ENCODE results near the gene SIAE.

The SIAE gene

DNA sequence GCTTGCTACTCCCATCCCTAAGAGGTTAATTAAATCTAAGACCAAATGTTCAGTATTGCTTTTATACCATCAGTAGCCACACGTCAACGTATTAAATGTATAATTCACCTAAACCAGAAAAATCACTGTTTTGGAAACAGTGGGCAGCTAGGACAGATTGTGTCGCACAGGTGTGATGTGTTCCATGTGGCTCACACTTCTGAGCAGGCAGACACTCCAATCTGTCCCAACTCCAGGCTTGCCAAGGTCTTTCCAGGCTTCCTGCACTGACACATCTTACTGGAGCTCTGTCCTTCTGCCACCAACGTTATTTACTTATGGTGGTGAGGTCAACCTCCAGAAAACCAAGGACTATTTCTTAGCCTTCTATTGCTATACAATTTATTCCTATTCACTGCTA lies 11.4 kb downstream of the SIAE start:
- no peak for DNase-seq (ENCODE audit: low read depth)

DNA sequence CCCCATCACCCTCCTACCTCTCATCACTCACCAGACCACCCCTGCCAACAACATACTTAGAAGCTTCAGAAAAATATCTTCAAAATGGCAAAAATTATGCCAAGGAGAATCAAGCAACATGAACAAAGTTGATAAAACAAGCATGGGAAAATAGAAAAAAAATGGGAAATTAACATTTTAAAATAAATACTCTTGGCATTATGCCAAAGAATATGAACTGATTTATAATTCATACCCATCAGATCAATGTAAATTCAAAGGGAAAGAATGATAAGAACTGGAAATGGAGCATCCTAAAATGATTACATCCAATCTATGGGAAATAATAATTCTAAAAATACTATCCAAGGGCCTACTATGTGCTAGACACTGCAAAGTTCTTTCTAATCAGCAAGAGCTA lies 12.0 kb downstream of the SIAE start:
- DNase-seq (ENCODE audit: low read depth): no peak

DNA sequence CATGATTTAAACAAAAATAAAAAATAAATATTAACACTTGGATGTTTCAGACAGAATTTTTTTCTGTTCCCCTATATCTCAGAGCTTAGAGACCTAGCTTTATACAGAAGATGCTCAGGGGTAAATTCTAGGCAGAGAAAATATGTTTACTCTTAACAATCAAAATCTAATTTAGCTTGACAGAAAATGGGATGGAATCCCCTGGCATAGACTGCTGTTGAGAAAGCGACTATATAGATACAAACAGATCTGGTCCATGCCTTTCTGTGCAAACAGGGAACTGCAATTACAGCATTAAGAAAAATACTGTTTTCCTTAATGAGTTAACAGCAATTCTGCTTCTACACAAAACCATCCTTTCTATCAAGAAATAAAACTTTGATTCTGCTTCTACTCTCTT lies 14.6 kb downstream of the SIAE start:
- no peak for DNase-seq (ENCODE audit: low read depth)

DNA sequence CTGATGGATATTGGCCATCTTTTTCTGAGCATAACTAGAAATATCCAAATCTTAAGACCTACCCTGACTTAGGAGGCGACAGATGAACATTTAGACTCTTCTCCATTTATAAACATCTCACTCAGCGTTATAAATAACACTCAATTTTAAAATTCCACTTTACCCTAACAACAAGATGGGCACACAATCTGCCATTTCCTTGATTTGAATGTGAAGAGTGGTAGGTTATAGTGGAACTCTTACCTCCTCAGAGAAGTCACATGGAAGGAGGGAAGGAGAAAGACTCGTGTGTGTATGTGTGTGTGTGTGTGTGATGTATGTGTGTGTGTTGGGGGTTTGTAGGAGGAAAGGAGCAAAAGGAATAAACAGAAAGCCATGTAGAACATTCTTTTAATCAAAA lies 15.0 kb downstream of the SIAE start:
- no peak for DNase-seq (ENCODE audit: low read depth)

DNA sequence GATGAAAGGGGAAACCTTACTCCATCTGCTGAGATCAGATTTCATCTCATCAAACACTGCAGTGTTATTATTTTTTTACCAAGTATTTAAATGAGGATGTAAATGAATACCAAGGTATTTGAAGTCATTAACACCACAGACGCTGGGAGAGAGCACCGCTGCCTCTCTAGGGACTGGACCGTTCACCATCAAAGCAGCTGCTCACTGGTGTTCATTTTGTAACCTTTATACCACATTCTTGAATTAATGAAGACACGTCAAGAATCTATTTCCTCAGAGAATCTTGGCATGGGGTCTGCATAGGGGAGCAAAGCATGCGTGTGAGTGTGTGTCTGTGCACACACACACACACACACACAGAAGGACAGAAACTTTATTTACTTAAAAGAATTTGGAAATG lies 15.6 kb downstream of the SIAE start:
- DNase-seq (ENCODE audit: low read depth): no peak

DNA sequence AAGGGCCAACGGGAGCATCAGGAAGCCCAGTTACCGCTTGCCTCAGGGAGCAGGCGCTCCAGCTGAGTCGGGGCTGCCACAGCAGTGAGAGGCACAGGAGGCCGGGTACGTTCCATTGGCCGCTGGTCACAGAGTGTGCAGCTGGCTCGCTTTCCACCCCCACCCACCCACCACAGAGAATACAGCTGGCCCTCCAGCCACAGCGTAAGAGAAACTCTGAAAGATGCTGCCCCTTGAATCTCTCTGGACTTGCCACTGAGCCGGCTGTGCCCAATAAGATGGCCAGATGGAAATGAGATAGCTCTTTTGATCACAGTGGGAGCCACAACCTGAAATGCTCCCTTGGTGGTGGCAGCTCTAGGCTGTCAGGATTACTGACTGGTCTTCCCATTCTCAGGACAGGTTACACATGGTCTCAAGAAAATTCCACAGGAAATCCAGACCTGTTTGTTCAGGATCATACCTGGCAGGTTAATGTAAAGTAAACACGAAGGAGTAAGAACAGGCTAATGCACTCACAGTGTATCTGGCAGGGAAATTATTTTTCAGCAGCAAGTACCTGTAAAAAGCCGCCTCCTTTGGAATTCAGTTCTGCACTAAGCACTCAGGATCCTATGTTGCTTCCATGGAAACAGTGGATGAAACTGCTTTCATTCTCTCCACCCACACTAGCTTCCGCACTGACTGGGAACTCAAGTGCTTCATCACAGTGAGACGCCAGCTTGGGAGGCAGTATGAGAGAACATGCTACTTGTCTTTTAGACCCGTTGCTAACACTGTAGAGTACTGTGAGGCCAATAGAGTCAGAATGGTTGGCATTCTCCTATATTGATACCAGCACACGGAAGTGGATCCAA lies 16.5 kb downstream of the SIAE start:
- DNase-seq (ENCODE audit: low read depth): peak; percentile 24

DNA sequence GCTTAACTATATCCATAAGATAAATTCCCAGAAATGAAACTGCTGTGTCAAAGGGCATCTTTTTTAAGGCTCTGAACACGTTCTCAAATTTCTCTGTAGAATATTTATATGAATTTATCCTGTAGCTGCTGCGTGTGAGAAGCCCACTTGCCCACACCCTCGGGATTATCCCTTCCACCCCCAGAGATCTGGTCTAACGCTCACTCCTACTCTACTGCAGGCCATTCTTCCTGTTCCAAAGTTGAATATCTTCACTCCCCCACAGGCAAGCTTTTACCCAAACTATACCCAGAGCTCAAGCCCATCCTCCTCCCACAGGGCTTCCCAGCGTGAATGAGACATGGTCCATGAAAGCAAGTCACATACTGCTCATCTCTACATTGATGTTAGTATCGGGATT lies 24.9 kb downstream of the SIAE start:
- DNase-seq (ENCODE audit: low read depth): no peak

GRCh38 chr11:124646148-124646547 lies 27.4 kb downstream of the SIAE start:
- no peak for DNase-seq (ENCODE audit: low read depth)

DNA sequence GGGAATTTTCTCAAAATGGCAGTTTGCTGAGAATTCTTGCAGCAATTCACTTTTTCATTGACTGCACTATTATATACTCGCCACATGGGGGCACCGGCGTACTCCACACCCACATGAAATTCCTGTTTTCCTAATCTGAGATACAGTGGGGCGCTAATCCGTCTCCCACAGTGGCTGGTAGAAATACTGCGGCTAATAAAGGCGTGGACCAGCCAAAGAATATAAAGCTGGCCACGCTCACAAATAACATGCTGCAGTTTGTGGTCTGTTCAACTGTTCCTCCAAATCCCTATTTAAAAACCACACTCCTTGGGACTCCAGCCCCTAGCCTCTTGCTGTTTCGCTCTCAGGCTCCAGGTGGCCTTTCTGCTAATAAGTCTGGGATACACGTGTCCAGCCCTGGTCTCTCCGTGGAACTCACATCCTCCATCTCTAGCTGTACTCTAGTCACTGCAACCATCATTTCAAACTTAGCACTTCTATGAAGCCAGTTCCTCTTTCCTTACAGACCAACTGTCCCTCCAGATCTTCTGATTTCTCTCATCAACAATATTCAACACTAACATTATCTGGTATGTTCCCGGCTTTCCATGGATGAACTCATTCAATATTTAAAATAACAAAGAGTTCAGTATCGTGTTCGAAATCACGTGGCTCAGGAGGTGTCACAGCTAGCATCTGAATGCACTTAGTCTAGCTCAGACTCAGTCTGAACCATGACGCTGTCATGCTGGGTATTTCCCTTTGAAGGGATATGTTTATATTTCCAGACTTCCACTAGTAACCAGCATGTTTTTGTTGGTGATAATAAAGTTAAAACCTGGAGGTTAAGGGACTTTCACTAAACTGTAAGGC lies 28.9 kb downstream of the SIAE start:
- peak; percentile 78 for DNase-seq (ENCODE audit: low read depth)

DNA sequence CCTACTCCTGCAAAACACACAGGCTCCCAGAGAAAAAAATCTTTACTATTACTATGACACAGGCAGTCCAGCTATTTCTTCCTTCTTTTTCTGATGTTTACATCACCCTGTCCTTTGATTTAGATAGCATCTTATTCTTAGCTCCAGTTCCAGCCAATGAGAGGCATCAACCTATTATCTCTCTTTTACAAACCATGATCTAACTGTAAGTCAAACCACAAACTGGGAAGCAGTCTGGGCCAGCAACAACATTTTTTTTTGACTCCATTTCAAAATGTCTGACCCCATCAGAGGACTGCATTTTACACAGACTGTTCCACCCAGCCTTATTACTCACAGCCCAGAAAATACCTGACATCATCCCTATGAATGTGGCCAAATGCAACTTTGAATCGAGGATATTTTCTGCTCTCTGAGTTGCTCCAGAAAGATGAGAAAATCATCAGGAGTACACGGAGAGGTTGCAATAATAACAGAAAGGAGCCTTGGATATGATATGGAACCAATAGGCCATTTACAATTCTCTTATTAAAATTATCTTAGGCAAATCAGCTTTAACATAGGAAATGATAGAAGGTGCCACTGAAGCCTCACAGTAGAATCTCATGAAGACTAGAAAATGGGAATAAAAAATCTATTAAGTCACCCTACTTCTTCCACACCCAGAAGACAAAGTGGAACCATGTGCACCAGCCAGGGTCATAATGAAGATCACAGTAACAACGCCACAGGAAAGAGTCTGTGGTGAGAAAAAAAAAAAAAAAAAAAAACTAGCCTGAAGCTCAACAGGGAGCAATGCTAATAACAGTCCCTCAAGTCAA lies 29.7 kb downstream of the SIAE start:
- peak; percentile 96 for DNase-seq (ENCODE audit: low read depth)

DNA sequence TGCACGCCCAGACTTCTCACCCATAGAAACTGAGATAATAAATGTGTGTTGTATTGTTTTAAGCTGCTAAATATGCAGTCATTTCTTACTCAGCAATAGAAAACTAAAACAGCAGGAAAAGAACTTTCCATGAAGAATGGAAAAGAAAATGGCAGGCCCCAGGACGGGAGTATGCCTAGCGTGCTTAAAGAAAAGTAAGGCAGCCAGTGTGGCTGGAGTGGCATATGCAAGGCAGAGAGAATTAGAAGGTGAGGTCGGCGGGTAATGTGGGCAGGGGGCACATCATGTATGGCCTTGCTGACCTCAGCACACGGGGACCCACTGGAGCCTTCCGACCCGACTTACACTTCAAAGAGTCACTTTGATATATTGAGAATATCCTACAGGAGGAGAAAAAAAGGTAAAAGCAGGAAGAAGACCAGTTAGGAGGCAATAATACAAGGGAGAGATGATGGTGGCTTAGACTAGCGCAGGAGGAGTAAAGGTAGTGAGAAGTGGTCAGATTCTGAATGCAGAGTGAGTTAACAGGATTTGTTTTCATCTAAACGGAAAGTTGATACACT lies 30.4 kb downstream of the SIAE start:
- DNase-seq (ENCODE audit: low read depth): no peak

DNA sequence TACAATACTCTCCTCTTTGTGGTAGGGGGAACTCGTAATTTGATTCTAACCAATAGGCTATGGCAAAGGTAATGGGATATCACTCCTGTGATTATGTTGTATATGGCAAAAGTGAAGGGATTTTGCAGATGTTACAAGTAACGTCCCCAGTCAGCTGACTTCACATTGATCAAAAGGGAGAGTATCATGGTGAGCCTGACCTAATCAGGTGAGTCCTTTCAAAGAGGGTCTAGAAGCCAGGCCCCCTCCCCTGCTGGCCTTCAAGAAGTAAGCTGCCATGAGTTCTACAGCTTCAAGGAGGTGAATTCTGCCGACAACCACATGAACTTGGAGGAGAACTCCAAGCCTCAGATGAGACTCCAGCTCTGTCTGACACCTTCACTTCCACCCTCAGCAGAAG lies 30.9 kb downstream of the SIAE start:
- DNase-seq (ENCODE audit: low read depth): no peak

DNA sequence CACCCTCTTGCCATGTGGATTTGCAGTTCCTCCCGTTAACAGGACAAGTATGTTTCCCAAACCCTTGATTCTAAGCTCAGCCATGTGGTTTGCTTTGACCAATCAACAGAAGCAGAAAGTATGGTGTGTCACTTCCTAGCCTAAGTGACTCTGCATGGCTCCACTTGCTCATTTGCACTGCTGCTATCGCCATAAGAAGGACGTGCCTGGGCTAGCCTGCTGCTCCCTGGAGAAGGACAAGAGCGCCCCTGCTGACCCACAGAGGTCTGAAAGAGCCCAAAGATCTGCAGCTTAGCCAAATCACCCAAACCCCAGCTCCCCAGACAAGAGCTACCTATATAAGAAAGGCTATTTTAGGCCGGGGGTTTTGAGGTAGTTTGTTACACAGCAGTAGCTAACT lies 32.9 kb downstream of the SIAE start:
- DNase-seq (ENCODE audit: low read depth): peak; percentile 2

DNA sequence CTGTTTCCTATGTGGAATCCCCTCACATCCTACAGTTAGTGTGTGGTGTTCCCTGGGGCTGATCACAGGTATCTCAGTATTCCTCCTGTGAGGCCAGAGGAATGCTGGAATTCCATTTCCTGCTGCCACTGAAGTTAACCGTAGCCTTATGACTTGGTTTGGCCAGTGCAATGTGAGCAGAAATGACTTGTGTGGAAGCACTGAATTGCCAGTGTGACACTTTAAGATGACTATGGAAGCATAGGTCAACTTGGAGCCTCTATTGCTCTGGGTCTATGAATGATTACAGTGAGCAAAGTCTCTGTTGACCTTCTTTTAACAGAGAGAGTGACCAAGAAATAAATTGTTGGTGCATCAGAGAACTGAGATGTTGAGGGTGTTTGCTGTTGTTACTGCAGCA lies 34.4 kb downstream of the SIAE start:
- DNase-seq (ENCODE audit: low read depth): no peak

- no peak for DNase-seq (ENCODE audit: low read depth)
Observed at GRCh38 chr11:124638500-124638899, 35.0 kb downstream of the SIAE start.

DNA sequence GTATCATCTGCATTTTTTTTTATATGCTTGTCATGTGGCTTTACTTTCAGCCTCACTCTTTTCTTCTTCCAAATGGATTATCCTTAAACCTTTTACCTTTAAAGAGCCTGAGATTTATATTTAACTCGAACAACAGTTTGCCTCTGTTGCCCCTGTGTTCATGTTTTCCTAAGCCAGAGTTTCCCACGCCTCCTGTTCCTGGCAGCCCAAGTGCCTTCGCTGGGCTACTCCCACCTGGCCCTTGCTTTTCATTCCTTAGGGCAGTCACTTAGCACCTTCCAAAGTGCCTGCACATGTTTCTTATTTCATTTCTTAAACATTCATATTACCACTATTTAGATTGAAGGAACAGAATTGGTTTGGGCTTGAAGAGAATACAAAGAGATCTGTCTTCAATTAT lies 37.6 kb downstream of the SIAE start:
- no peak for DNase-seq (ENCODE audit: low read depth)

DNA sequence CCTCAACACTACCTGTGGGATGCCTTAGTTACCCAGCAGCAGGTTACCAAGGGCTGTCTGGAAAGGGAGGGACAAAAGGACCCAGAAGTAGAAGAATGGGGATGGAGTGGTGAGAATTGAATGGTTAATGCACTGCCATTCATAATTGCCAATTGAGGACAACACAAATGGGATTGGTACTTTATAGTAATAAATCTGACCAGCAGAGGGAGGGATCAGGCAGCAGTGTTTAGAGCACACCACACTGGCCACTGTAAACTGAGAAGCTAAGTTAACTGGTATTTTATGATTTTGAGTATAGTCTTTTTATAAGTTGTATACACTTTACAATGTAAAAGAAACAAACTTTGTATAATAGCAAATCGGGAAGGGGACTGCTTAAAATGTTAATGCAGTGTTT lies 40.2 kb downstream of the SIAE start:
- DNase-seq (ENCODE audit: low read depth): no peak

DNA sequence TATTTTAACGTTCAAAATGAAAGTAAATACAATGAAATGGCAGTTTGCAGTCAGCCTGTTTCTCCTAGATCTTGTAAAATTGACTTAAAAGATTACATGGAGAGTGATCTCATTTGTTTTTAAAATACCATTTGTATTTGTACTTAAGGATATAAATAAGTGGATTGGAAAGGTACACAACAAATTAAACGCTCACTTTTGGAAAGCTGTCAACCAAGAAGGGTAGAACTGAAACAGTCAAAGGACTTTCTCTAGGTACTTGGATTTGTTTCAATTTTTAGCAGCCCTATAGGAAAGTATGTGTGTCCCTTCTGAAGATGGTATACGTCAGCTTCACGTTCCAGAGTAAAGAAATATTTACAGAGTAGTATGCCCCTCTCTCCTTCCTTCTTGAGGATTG lies 43.6 kb downstream of the SIAE start:
- DNase-seq (ENCODE audit: low read depth): no peak

DNA sequence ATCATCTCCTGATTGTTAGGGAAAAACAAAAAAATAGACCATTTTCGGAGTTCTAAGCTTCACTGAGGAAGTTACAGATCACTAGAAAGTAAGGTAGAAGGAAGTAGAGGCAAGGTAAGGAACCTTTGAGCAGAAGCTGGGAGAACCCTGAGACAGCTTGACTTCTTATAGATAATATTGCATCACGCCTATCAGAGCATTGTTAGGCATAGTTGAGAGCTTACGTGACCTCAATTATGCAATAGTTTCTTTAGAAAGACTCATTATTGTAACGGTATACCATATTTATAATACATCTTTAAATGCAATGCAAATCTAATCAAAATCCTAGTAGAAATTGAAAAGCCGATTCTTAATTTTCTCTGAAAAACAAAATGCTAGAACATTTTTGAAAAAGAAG lies 46.0 kb downstream of the SIAE start:
- DNase-seq (ENCODE audit: low read depth): peak; percentile 25

GRCh38 chr11:124625504-124626168 lies 47.9 kb downstream of the SIAE start:
- DNase-seq (ENCODE audit: low read depth): no peak

GRCh38 chr11:124623861-124624525 lies 49.5 kb downstream of the SIAE start:
- DNase-seq (ENCODE audit: low read depth): peak; percentile 7
